ENCODE measurements around the gene TCF19. TPM values are rescaled to one million over a fixed set of nuclear protein-coding genes. Genes with fewer than 3 reads are reported as not detected.
A peak's percentile ranks its signal among the peaks of the same experiment; 100 is the strongest.

TCF19 gene
- total RNA-seq, 1 experiment from 2014 or later: 13.9 TPM

DNA sequence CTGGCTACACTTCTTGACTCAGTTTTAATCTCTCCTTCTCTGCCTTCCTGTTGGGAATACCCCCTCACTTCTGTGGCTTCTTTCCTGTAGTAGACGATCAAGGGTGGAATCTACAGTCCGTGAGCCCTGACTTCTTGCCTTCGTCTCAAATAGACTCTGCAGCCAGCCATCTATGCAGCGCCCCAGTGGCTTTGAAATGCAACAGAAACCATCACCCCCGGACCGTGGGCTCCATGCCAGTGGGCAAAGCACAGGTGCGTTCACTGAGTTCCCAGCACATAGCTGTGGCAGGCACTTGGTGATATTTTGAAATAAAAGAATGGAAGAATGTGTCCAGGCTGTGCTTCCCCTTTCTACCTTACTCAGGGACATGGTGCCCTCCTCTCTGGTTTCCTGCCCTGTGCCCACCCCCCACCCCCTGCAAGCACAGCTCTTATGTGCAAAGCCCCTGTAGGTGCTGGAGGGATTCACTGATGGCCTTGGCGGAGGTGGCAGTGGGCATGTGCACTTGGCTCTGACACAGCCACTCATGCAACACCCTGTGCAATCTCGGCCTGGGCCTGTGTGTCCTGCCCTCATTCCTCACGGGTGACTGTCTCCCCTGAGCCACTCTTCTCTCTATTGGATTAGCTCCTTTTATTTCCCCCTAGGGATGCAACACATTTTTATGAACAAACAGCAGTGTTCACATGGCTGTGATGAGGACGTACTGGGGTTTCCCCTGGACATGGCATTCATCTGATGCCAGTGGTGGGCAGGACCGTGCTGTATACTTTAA is 32.6 kb upstream of the TCF19 start:
- H3K4me1 ChIP-seq (ENCODE audit: low read length): no peaks in the 10 kb centered on the region
- no peak for DNase-seq
- H4K20me1 ChIP-seq (ENCODE audit: insufficient read depth, low read depth, low read length): no peaks in the 10 kb centered on the region
- no peak overlapping the region for H2AFZ ChIP-seq (ENCODE audit: low read length)
- H3K27me3 ChIP-seq (ENCODE audit: low read length): no peaks in the 10 kb centered on the region
- no peak overlapping the region for H3K9ac ChIP-seq (ENCODE audit: low read length)
- no peaks in the 10 kb centered on the region for H3K9me2 ChIP-seq (replicated peaks; ENCODE audit: insufficient read depth, low read length)
- H3K9me3 ChIP-seq (ENCODE audit: low read length): no peaks in the 10 kb centered on the region
- no peaks in the 10 kb centered on the region for H3K36me3 ChIP-seq (ENCODE audit: insufficient read depth, low read length)
- no peak overlapping the region for H3K4me2 ChIP-seq (ENCODE audit: low read depth, low read length, poor library complexity, severe bottlenecking)
- H3K27ac ChIP-seq (ENCODE audit: low read length): no peak overlapping the region
- no peaks in the 10 kb centered on the region for H3K79me2 ChIP-seq (ENCODE audit: low read length)
- no peak overlapping the region for H3K4me3 ChIP-seq (ENCODE audit: low read length)

DNA sequence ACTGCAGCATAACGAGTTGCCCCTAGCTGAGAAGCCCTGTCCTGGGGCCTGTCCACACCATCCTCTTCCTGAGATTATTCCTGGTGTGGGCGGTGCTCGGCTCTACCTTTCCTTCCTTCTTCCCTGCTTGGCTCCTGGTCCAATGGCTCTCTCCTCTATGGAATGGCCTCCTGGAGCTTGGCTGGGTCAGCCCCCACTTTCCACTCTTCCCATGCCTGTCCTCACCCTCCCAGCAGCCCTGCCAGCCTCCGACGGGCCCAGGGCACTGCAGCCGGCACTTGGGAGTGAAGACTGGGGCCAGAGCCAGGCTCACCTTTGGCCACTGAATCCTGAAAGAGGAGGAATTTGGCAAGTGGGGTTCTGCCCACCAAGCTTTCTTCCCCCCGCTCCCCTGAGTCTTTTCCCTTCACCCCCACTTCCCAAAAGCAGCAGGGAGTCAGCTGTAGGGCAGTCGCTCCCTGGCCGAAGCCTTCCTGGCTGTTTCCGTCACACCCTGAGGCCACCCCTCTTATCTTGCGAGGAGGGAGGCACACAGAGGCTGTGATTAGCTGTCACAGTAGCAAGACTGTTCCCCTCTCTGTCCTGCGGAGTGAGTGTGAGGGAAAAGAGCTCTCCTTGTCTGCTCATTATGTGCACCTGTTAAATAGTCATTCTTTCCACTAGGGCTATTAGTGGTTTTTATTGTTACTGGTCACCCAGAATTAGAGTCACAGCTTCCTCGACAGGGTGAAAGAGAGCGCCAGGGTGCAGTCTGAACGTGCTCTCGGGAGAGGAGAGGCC is 31.8 kb upstream of the TCF19 start:
- Histone ChIP-seq H3K9me2 (replicated peaks; ENCODE audit: insufficient read depth, low read length) (no peaks in the 10 kb centered on the region), H3K27ac (ENCODE audit: low read length) (no peak overlapping the region), H3K79me2 (ENCODE audit: low read length) (no peaks in the 10 kb centered on the region), H3K9ac (ENCODE audit: low read length) (no peak overlapping the region), H3K27me3 (ENCODE audit: low read length) (no peaks in the 10 kb centered on the region), H3K4me1 (ENCODE audit: low read length) (no peaks in the 10 kb centered on the region), H3K4me3 (ENCODE audit: low read length) (no peak overlapping the region), H2AFZ (ENCODE audit: low read length) (no peak overlapping the region), H3K4me2 (ENCODE audit: low read depth, low read length, poor library complexity, severe bottlenecking) (no peak overlapping the region), H4K20me1 (ENCODE audit: insufficient read depth, low read depth, low read length) (no peaks in the 10 kb centered on the region), H3K36me3 (ENCODE audit: insufficient read depth, low read length) (no peaks in the 10 kb centered on the region), H3K9me3 (ENCODE audit: low read length) (no peaks in the 10 kb centered on the region)
- no peak for DNase-seq

DNA sequence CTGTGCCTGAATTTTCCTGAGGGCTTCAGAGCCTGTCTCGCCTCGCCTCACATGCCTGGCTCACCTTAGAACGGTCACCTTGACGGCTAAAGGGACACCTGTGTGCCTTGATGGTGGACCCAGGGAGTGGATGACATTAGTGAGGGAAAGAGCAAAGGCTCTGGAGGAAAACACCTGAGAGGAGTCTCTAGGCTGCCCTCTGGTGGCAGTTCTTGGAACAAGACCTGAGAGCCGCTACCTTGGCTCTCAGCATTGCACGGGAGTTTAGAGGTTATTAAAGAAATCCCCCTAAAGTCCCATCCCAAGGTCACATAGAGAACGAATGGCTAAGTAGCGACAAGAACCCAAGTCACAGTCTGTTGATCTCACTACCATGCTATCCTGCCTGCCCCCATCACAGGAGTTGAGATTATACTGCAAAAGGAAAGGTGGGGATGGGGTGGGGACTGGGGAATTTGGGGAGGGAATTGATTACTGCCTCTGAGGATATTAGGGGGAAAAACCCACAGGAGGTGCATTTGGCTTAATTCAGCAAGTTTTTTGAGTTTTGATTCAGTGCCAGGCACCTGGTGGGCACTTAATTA is 30.2 kb upstream of the TCF19 start:
- no peaks in the 10 kb centered on the region for H3K4me1 ChIP-seq (ENCODE audit: low read length)
- no peak overlapping the region for H3K9ac ChIP-seq (ENCODE audit: low read length)
- H3K27me3 ChIP-seq (ENCODE audit: low read length): no peaks in the 10 kb centered on the region
- H2AFZ ChIP-seq (ENCODE audit: low read length): no peak overlapping the region
- no peak overlapping the region for H3K4me3 ChIP-seq (ENCODE audit: low read length)
- no peak overlapping the region for H3K4me2 ChIP-seq (ENCODE audit: low read depth, low read length, poor library complexity, severe bottlenecking)
- no peaks in the 10 kb centered on the region for H4K20me1 ChIP-seq (ENCODE audit: insufficient read depth, low read depth, low read length)
- peak; percentile 84 for DNase-seq
- H3K9me3 ChIP-seq (ENCODE audit: low read length): no peaks in the 10 kb centered on the region
- H3K36me3 ChIP-seq (ENCODE audit: insufficient read depth, low read length): no peaks in the 10 kb centered on the region
- H3K79me2 ChIP-seq (ENCODE audit: low read length): no peaks in the 10 kb centered on the region
- no peaks in the 10 kb centered on the region for H3K9me2 ChIP-seq (replicated peaks; ENCODE audit: insufficient read depth, low read length)
- no peak overlapping the region for H3K27ac ChIP-seq (ENCODE audit: low read length)

DNA sequence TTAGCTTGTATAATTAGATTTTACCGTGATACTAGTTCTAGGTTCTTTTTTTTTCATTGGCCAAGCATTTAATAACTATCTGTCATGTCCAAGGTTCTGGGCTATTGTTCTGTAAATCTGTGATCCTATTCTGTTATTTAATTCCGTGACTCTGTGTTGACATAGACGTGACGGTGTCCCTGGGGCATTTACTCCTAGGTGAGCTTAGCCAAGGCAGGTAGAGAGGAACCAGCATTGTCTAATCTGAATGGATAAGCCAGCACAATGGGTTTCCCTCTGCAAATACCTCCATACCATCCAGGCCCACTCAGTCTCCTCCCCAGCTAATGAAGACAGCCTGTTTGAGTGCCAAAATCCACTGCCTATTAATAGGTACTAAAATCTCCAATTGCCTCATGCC is 29.3 kb upstream of the TCF19 start:
- Histone ChIP-seq H3K4me2 (ENCODE audit: low read depth, low read length, poor library complexity, severe bottlenecking) (no peak overlapping the region), H4K20me1 (ENCODE audit: insufficient read depth, low read depth, low read length) (no peaks in the 10 kb centered on the region), H3K9me3 (ENCODE audit: low read length) (no peaks in the 10 kb centered on the region), H3K9me2 (replicated peaks; ENCODE audit: insufficient read depth, low read length) (no peaks in the 10 kb centered on the region), H3K27ac (ENCODE audit: low read length) (no peak overlapping the region), H3K9ac (ENCODE audit: low read length) (no peak overlapping the region), H2AFZ (ENCODE audit: low read length) (no peak overlapping the region), H3K79me2 (ENCODE audit: low read length) (no peaks in the 10 kb centered on the region), H3K36me3 (ENCODE audit: insufficient read depth, low read length) (no peaks in the 10 kb centered on the region), H3K27me3 (ENCODE audit: low read length) (no peaks in the 10 kb centered on the region), H3K4me3 (ENCODE audit: low read length) (no peak overlapping the region), H3K4me1 (ENCODE audit: low read length) (no peaks in the 10 kb centered on the region)
- DNase-seq: no peak

DNA sequence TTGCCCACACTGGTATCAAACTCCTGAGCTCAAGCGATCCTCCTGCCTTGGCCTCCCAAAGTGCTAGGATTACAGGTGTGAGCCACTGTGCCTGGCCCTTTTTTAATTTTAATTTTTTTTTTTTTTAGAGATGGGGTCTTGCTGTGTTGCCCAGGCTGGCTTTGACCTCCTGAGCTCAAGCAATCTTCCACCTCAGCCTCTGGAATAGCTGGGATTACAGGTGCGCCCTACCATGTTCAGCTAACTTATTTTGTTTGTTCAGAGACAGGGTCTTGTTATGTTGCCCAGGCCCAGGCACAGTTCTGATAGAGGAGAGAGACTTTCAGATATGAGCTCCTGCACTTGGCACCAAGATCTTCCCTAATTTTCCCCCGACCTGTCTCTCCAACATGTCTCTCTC is 27.6 kb upstream of the TCF19 start:
- Histone ChIP-seq H2AFZ (ENCODE audit: low read length) (no peak overlapping the region), H3K9me2 (replicated peaks; ENCODE audit: insufficient read depth, low read length) (no peaks in the 10 kb centered on the region), H3K4me3 (ENCODE audit: low read length) (no peak overlapping the region), H3K79me2 (ENCODE audit: low read length) (no peaks in the 10 kb centered on the region), H3K27ac (ENCODE audit: low read length) (no peak overlapping the region), H4K20me1 (ENCODE audit: insufficient read depth, low read depth, low read length) (no peaks in the 10 kb centered on the region), H3K27me3 (ENCODE audit: low read length) (no peaks in the 10 kb centered on the region), H3K9ac (ENCODE audit: low read length) (no peak overlapping the region), H3K4me1 (ENCODE audit: low read length) (no peaks in the 10 kb centered on the region), H3K9me3 (ENCODE audit: low read length) (no peaks in the 10 kb centered on the region), H3K36me3 (ENCODE audit: insufficient read depth, low read length) (no peaks in the 10 kb centered on the region), H3K4me2 (ENCODE audit: low read depth, low read length, poor library complexity, severe bottlenecking) (no peak overlapping the region)
- no peak for DNase-seq

DNA sequence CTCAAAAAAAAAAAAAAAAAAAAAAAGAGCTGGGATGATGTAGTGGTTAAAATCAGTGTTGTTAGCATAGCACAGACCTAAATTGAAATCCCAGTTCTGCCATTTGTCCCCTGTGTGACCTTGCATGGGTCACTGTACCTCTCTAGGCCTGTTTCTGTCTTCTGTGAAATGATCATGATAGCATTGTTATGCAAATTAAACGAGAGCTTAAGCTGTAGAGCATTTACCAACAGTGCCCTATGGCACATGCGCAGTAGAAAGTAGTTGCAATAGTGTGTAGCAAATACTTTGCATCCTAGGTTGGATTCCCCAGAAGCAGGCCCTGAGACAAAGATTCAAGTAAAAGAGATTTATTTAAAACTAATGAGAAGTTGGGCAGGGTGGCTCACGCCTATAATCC is 26.8 kb upstream of the TCF19 start:
- Histone ChIP-seq H3K9me3 (ENCODE audit: low read length) (no peaks in the 10 kb centered on the region), H3K4me3 (ENCODE audit: low read length) (no peak overlapping the region), H3K9ac (ENCODE audit: low read length) (no peak overlapping the region), H3K27me3 (ENCODE audit: low read length) (no peaks in the 10 kb centered on the region), H3K27ac (ENCODE audit: low read length) (no peak overlapping the region), H4K20me1 (ENCODE audit: insufficient read depth, low read depth, low read length) (no peaks in the 10 kb centered on the region), H2AFZ (ENCODE audit: low read length) (no peak overlapping the region), H3K4me2 (ENCODE audit: low read depth, low read length, poor library complexity, severe bottlenecking) (no peak overlapping the region), H3K36me3 (ENCODE audit: insufficient read depth, low read length) (no peaks in the 10 kb centered on the region), H3K79me2 (ENCODE audit: low read length) (no peaks in the 10 kb centered on the region), H3K4me1 (ENCODE audit: low read length) (no peaks in the 10 kb centered on the region), H3K9me2 (replicated peaks; ENCODE audit: insufficient read depth, low read length) (no peaks in the 10 kb centered on the region)
- no peak for DNase-seq

DNA sequence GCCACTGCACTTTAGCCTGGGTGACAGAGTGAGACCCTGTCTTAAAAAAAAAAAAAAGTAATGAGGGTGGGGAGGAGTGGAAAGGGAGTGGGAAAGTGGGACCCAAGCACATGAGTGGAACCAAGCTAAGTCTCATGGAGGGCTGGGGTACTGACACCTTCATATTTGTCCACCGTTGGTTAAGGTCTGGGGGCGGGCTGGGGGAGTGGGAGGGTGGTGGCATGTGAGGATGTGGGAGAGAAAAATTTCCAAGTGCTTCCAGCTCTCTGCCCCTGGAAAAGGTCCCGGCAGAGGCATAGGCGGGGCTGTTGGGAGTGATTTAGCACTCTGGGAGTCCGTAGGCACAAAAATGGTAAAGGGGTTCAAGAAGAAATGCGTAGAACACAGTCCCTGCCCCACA is 25.6 kb upstream of the TCF19 start:
- Histone ChIP-seq H3K79me2 (ENCODE audit: low read length) (no peaks in the 10 kb centered on the region), H3K9ac (ENCODE audit: low read length) (no peak overlapping the region), H2AFZ (ENCODE audit: low read length) (no peak overlapping the region), H3K9me2 (replicated peaks; ENCODE audit: insufficient read depth, low read length) (no peaks in the 10 kb centered on the region), H4K20me1 (ENCODE audit: insufficient read depth, low read depth, low read length) (no peaks in the 10 kb centered on the region), H3K4me1 (ENCODE audit: low read length) (peaks cover 3% of the 10 kb centered on the region), H3K27me3 (ENCODE audit: low read length) (no peaks in the 10 kb centered on the region), H3K4me2 (ENCODE audit: low read depth, low read length, poor library complexity, severe bottlenecking) (no peak overlapping the region), H3K36me3 (ENCODE audit: insufficient read depth, low read length) (no peaks in the 10 kb centered on the region), H3K9me3 (ENCODE audit: low read length) (no peaks in the 10 kb centered on the region), H3K4me3 (ENCODE audit: low read length) (no peak overlapping the region), H3K27ac (ENCODE audit: low read length) (no peak overlapping the region)
- DNase-seq: no peak

DNA sequence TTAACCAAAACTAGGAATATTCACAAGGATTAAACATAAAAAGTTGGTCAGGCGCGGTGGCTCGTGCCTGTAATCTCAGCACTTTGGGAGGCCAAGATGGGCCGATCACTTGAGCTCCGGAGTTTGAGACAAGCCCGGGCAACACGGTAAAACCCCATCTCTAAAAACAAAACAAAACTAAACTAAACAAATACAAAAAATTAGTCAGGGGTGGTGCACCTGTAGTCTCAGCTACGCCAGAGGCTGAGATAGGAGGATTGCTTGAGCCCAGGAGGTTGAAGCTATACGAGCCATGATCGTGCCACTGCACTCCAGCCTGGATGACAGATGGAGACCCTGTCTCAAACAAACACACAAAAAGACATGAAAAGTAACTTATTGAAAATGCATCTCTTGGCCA is 22.7 kb upstream of the TCF19 start:
- Histone ChIP-seq H3K4me1 (ENCODE audit: low read length) (peaks cover 4% of the 10 kb centered on the region), H3K4me2 (ENCODE audit: low read depth, low read length, poor library complexity, severe bottlenecking) (no peak overlapping the region), H3K4me3 (ENCODE audit: low read length) (no peak overlapping the region), H3K27me3 (ENCODE audit: low read length) (no peaks in the 10 kb centered on the region), H3K9ac (ENCODE audit: low read length) (no peak overlapping the region), H3K9me3 (ENCODE audit: low read length) (no peaks in the 10 kb centered on the region), H3K9me2 (replicated peaks; ENCODE audit: insufficient read depth, low read length) (no peaks in the 10 kb centered on the region), H3K27ac (ENCODE audit: low read length) (no peak overlapping the region), H2AFZ (ENCODE audit: low read length) (no peak overlapping the region), H3K36me3 (ENCODE audit: insufficient read depth, low read length) (no peaks in the 10 kb centered on the region), H3K79me2 (ENCODE audit: low read length) (no peaks in the 10 kb centered on the region), H4K20me1 (ENCODE audit: insufficient read depth, low read depth, low read length) (no peaks in the 10 kb centered on the region)
- DNase-seq: no peak
